H1 (cell line): ENCODE measurements around the gene TEX2. TPM values are rescaled to one million over a fixed set of nuclear protein-coding genes. Genes with fewer than 3 reads are reported as not detected.

Experiments used
- ASH2L ChIP-seq: fragments of 200-600, 300-600 bp; sonication (generic); IDR thresholded peaks from one replicate; pipeline ENCODE4 v1.7.1; 2017; ENCODE audit warnings: low read length
- SIX5 ChIP-seq: IDR thresholded peaks from 2 replicates; pipeline ENCODE4 v1.6.1; 2011; ENCODE audit warnings: mild to moderate bottlenecking, low read depth, low read length
- SUZ12 ChIP-seq: fragments of 200-600 bp; sonication (generic); IDR thresholded peaks from 2 replicates; pipeline ENCODE4 v1.6.1; 2012; ENCODE audit warnings: mild to moderate bottlenecking, inconsistent platforms, low read length, moderate library complexity, mixed read lengths
- TEAD4 ChIP-seq: IDR thresholded peaks from 2 replicates; pipeline ENCODE4 v1.6.1; 2012; ENCODE audit warnings: low read depth, low read length, inconsistent platforms, mixed read lengths
- polyA plus RNA-seq, 7 experiments: library from polyadenylated mRNA; depleted of rRNA in 3 of 7; stranded (reverse) in 5 of 7; unstranded in 2 of 7; fragments of >200 nt in 5 of 7; fragments of 200-250 nt in 2 of 7; gene quantifications; 1 replicate in 5 of 7; 2 replicates in 1 of 7; 4 replicates in 1 of 7; pipeline versions ENCODE4 v1.2.1 to v1.2.3, GENCODE V29; 2011 to 2013; ENCODE audit warnings: missing spikeins in 2 of 7, mixed read lengths in 2 of 7
- total RNA-seq: library from RNA; stranded (reverse); fragmentation: NEBNext Ultra II Directional; extraction: Animal tissue kit (Norgen Biotek cat#: 25700); gene quantifications from 2 replicates; pipeline ENCODE4 v1.2.1, GENCODE V29; 2021

TEX2 gene
- total and polyA plus RNA-seq, 2 of the 8 experiments (the other 6 are each of a cell fraction or from before 2014, with no cell fraction given): 6.1 to 15.6 TPM

DNA sequence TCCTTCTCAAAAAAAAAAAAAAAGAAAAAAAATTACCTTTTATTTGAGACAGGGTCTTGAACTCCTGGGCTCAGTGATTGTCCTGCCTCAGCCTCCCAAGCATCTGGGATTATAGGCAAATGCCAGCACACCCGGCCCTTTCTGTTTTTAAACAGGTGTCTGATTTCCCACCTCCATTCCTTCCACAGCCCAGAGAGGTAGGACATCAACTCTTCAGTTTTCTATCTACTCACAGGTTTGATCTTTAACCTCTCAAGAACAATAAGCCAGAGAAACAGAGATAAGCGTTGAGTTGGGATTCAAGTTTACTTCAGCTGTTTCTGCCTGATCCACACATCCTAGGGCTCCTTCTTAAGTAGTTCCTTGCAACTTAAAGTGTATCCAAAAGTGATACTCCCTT, 41.5 kb upstream of the TEX2 start (continued):
- TF ChIP-seq ASH2L (no peak), SIX5 (no peak), SUZ12 (no peak), TEAD4 (no peak)
